T-helper 2 cell treated with Interferon-gamma antibody and Interleukin-4, amounts not matched to agents 100 ng/mL and 5 ng/mL, for 36 hours (primary cell): Measurements from ENCODE around the gene EPAS1. TPM values are rescaled to one million over a fixed set of nuclear protein-coding genes. Genes with fewer than 3 reads are reported as not detected.

Experiments
- intact Hi-C: fragments of 100-400 bp; cut with micrococcal nuclease; formaldehyde crosslinking; loops from one replicate; pipeline ENCODE4 v1.15.1; 2023
- total RNA-seq: library from RNA; stranded (reverse); gene quantifications from 2 replicates; pipeline ENCODE4 v1.2.3, GENCODE V29; 2022

EPAS1 gene
- total RNA-seq, 1 donor from 2014 or later = 28.2 TPM

DNA sequence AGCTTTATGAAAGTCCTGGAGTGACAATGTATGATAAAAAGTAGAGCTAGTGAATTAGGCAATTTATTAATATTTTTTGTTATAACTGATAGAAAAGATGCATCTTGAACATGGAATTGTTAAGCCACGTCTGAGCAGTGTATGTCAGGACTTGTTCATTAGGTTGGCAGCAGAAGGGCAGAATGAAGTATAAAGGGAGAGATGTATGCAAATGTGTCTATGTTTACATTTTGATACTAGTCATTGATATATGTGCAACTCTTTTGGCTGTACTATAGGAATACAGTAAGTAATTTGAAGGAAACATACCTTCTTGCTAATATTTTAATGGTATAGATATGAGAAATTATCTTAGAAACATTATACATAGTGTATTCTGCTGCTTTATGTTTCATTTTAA is 133.2 kb downstream of the EPAS1 start:
- intact Hi-C loops = no loop called here

- intact Hi-C loops = no loop called here
These were observed 133.8 kb downstream of the EPAS1 start for GRCh38 chr2:46430992-46431391.

- intact Hi-C loops = no loop called here
These were observed 134.5 kb downstream of the EPAS1 start for GRCh38 chr2:46431481-46432235.

DNA sequence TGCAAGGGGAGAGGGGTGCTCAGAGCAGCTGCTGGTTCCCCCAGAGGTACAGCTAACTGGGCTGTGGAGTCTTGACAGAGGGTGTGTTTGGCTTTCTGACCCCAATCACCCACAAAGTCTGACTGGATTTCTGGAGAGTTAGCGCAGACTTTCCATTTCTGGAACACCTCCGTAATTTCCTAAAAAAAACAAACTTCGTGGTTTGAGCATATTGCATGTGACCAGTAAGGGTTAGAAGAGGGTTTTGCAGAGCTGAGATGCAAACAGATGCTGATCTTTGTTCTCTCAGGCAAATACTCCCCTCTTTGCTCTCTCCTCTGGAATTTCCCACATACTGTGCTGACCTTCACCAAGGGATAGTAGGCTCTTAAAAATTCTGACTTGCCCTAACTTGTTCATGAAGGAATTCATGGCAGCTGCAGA is 137.7 kb downstream of the EPAS1 start:
- intact Hi-C loops = loop anchor here (5.0 kb wide), 2 partner anchors 83 to 138 kb away; partner anchors contain the start of gene EPAS1

DNA sequence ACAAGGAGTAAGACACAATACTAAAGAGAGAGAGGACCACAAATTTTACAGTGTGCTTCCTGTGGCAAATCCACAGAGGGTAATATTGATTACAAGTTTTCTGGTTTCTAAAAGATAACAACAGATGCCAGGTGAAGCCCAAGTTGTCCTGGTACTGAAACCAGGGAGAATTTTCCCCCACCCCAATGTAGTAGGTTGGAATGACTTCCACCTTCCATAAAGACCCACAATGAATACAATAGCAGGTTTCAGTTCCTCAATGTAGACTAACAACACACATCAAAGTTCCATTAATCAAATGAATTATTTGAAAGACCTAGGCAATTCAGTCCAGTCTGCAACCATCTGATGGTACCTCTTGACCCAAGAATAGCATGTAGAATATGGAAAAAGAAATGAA is 138.1 kb downstream of the EPAS1 start:
- intact Hi-C loops = loop anchor here (5.0 kb wide), 2 partner anchors 83 to 138 kb away; partner anchors contain the start of gene EPAS1

DNA sequence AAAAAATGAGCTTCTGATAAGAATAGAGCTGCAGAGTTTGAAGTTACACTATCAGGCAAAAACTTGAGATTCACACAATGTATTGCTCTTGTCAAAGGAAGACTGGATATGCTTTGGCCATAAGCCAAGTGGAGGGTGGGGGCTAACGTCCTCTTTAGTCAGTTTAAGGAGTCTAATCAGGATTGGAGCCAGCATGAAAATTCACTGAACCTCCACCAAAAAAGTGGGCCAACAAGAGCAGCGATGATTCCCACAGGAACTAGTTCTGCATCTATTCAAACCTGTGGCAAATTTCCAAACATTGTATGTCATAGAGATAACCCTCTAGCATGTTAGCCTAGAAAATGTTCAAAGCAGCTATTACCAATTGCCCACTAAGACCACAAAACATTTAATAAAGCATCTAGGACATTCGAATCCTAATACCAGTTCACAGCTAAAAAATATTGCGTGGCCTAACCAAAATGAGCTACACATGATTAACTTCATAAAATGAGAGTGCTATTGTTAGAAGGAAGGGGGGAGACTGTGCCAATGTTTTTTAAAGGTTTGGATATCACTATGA is 138.7 kb downstream of the EPAS1 start:
- intact Hi-C loops = loop anchor here (5.0 kb wide), 2 partner anchors 84 to 139 kb away; partner anchors contain the start of gene EPAS1

Other genes starting within 250 kb of the EPAS1 start
- gene TMEM247, start 182.2 kb downstream of the EPAS1 start, total RNA-seq = not detected in 2 replicates
- 9.6 and 10.0 TPM in 2 replicates for gene RHOQ, start 245.1 kb downstream of the EPAS1 start, total RNA-seq
- 6.8 and 7.3 TPM in 2 replicates for gene ATP6V1E2, start 245.2 kb downstream of the EPAS1 start, total RNA-seq